K562 (cell line): ENCODE measurements around the gene KHSRP. TPM values are rescaled to one million over a fixed set of nuclear protein-coding genes. Genes with fewer than 3 reads are reported as not detected.

Experiments used
- GTF2E2 ChIP-seq: fragments of 200-800 bp; sonication (Bioruptor generic); IDR thresholded peaks from 2 replicates; pipeline ENCODE4 v1.6.1; 2016; ENCODE audit warnings: missing genetic modification characterization, missing compliant biosample characterization
- IRF9 ChIP-seq: fragments of 450-650 bp; IDR thresholded peaks from 2 replicates; pipeline ENCODE4 v1.6.1; 2016; ENCODE audit warnings: missing biosample characterization, missing genetic modification characterization
- MAX ChIP-seq: sonication (generic); formaldehyde crosslinking; IDR thresholded peaks from 2 replicates; pipeline ENCODE4 v1.9.0; 2022; ENCODE audit warnings: mild to moderate bottlenecking, missing genetic modification reagents
- MLX ChIP-seq, 2 experiments: fragments of 450-650 bp in 1 of 2; sonication (generic) in 1 of 2; formaldehyde crosslinking; conservative IDR thresholded peaks; 2 replicates each; pipeline versions ENCODE4 v1.4.0 to v1.8.1; 2020 to 2022; ENCODE audit warnings: mild to moderate bottlenecking in 1 of 2, missing genetic modification reagents in 1 of 2
- MNT ChIP-seq, 2 experiments: fragments of 450-650 bp; conservative IDR thresholded peaks; 2 replicates each; pipeline ENCODE4 v1.6.1; 2017; ENCODE audit warnings: mild to moderate bottlenecking in 2 of 2, moderate library complexity in 2 of 2
- NFATC3 ChIP-seq: fragments of 450-650 bp; IDR thresholded peaks from 2 replicates; pipeline ENCODE4 v1.6.1; 2017; ENCODE audit warnings: mild to moderate bottlenecking
- RFX7 ChIP-seq: fragments of 250-450 bp; sonication (Bioruptor Pico); IDR thresholded peaks from 2 replicates; pipeline ENCODE4 v1.5.1; 2021; ENCODE audit warnings: mild to moderate bottlenecking
- SOX6 ChIP-seq: fragments of 450-650 bp; IDR thresholded peaks from 2 replicates; pipeline ENCODE4 v1.6.1; 2014; ENCODE audit warnings: mild to moderate bottlenecking
- STAG1 ChIP-seq: sonication (generic); formaldehyde crosslinking; IDR thresholded peaks from 2 replicates; pipeline ENCODE4 v1.5.0; 2020; ENCODE audit warnings: missing genetic modification reagents, borderline replicate concordance
- TAL1 ChIP-seq: fragments of 450-650 bp; IDR thresholded peaks from 2 replicates; pipeline ENCODE4 v1.6.1; 2016; ENCODE audit warnings: mild to moderate bottlenecking
- THAP7 ChIP-seq: fragments of 250-450 bp; sonication (Bioruptor Pico); IDR thresholded peaks from 2 replicates; pipeline ENCODE4 v1.5.0; 2021
- ZBTB49 ChIP-seq: sonication (generic); formaldehyde crosslinking; IDR thresholded peaks from 2 replicates; pipeline ENCODE4 v1.8.0; 2022; ENCODE audit warnings: missing genetic modification reagents, mild to moderate bottlenecking, borderline replicate concordance
- ZHX1 ChIP-seq: fragments of 150-350 bp; conservative IDR thresholded peaks from 2 replicates; pipeline ENCODE4 v1.6.1; 2014; ENCODE audit warnings: low read length
- ZNF280A ChIP-seq: fragments of 450-650 bp; IDR thresholded peaks from 2 replicates; pipeline ENCODE4 v1.6.1; 2018; ENCODE audit warnings: mild to moderate bottlenecking, low read depth; ENCODE audit not compliant: partially characterized antibody
- ZNF354B ChIP-seq: fragments of 250-450 bp; sonication (Bioruptor Pico); IDR thresholded peaks from 2 replicates; pipeline ENCODE4 v1.4.0; 2020
- polyA plus RNA-seq, 8 experiments: library from polyadenylated mRNA; depleted of rRNA in 4 of 8; stranded (reverse) in 5 of 8; unstranded in 3 of 8; fragments of >200 nt; fragmentation: Nextera tagmentation in 2 of 8; fragmentation: Illumina TruSeq in 1 of 8; extraction: Ambion mirVana in 2 of 8; extraction: Trizol in 1 of 8; gene quantifications; 2 replicates each; pipeline versions ENCODE4 v1.2.1 to v1.2.3, GENCODE V29; 2011 to 2014; ENCODE audit warnings: inconsistent platforms in 1 of 8, missing spikeins in 1 of 8
- total RNA-seq, 7 experiments: library from RNA; depleted of rRNA in 6 of 7; stranded (reverse); fragments of >200 nt in 6 of 7; fragmentation: Illumina TruSeq in 2 of 7; extraction: Trizol in 2 of 7; gene quantifications; 2 replicates each; pipeline versions ENCODE4 v1.2.1 to v1.2.3, GENCODE V29; 2011 to 2021; ENCODE audit warnings: low replicate concordance in 1 of 7

KHSRP gene
- total and polyA plus RNA-seq, 9 of the 15 experiments (the other 6 are each of a cell fraction or from before 2014, with no cell fraction given) = 4.2 to 564 (median 139) TPM

- TF ChIP-seq ZBTB49 (CRISPR knock-in tag) (no peak), STAG1 (CRISPR knock-in tag) (no peak), TAL1 (no peak), RFX7 (CRISPR knock-in tag) (no peak), THAP7 (CRISPR knock-in tag) (no peak), MNT (conservative IDR thresholded peaks at IDR 0.05) (peak; percentile 79 to 87), ZNF280A (no peak), IRF9 (no peak), MAX (CRISPR knock-in tag) (peak; percentile 17; the same call in 1 of the 2 replicates), GTF2E2 (tag) (peak; percentile 3; the same call in 1 of the 2 replicates), SOX6 (peak; percentile 2; the same call in 1 of the 2 replicates), ZNF354B (no peak), MLX (CRISPR knock-in tag; conservative IDR thresholded peaks at IDR 0.05) (no peak), NFATC3 (no peak), ZHX1 (no peak)
Measured at GRCh38 chr19:6393074-6393982, 31.3 kb downstream of the KHSRP start, which contains the start of gene GTF2F1 (continued).
